Hematopoietic multipotent progenitor cell treated with erythropoietin and hydrocortisone succinate and interleukin-3 and kit ligand, for 6 days (in vitro differentiated cells): ENCODE results near the gene CFAP65.
A peak's percentile ranks its signal among the peaks of the same experiment; 100 is the strongest.

ENCODE experiments used
- DNase-seq: peaks from one replicate; pipeline ENCODE4 v3.0.0-alpha.2; 2015

The CFAP65 gene

DNA sequence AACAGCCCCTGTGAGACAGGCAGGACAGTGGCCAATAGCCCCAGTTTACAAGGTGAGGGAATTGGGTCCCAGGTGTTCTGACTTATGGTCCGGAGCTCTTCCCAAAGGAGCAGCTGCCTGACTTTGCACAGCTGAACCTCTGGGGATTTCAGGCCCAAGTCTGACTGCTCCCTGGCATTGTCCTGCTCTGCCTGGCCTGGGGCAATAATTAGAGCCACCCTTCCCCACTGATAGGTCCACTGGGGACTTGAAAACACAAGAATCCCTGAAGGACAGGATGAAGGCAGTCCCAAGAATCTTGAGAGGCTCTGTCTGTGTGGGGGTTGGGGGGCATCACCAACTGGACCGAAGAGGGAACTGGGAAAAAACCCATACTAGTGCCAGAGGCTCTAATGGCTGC is 52.7 kb downstream of the CFAP65 start:
- no peak for DNase-seq

DNA sequence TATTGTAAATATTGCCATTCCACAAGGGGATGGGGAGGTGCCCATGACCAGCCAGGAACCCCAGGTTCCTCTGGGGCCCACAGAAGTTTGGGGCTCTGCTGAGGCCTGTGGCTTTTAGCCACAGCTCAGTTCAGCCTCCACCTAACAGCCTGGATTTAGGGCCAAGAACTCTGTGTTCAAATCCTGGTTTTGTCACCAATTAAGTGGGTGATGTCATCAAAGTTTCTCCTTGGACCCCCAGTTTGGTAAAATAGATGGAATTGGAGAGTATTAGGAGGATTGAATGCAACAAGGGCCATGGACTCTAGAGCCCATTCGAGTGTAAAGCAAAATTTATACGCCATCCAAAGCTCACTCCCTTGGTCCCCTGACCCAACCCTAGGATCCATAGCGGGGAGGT is 53.2 kb downstream of the CFAP65 start:
- DNase-seq = no peak

DNA sequence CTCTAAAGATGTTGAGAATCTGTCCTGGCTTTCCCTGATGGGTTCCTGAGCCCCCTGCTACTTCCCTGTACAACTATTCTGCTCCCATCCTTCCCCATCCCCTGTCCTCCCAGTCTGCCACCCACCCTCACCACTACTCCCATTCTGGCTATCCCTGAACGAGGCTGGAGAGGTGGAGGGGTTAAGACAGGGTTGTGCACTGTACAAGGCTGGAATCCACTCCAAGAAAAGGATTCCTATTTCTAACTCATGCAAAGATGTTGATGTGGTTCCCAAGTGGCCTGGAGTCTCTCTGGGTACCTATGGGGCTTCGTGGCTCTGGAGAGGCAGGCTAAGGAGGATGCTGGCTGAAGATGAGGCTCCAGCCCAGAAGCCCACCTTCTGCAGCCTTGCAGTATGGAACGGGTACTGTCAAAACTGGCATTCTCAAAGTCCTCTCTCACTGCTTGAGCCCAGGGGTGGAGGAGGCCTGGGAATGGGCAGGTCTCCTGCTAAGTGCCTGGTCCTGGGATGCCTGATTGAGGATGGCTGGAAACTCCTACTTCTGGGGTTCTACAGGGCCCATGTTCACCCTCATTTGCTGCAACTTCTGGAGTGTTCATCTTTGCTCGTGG is 55.1 kb downstream of the CFAP65 start:
- DNase-seq = no peak

DNA sequence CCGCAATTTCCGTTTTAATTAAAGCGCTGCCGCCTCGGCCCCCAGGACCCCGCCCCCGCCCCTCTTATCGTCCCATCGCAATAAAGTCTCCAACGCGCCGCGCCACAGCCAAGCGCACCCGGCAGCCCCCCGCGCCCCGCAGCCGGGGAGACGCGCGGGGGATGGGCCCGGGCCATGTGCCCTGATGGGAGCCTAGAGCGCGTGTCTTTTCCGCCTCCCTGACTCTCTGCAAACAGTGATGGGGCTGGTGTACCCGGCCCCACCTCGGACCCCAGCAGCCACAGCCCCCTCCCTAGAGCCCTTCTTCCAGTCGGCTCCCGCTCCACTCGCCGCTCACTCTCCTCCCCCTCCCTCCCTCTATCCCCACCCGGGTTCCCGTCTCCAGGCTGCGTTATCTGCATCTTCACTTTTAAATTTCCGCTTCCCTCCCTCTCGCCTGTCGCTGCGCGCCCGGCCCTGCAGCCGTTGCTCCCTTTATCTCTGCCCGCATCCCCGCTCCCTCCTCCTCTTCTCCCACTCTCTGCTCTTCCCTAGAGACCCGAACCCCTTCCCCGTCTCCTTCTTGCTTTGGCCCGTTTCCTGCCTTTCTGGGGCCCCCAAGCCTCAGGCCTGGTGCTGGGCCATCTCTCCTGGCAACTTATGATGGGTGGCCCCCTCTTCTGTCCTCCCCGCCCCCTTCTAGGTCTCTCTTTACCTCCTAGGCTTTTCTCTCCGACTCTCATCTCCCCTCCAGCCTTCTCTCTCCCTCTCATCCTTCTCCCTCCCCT is 55.8 kb downstream of the CFAP65 start:
- DNase-seq = no peak

DNA sequence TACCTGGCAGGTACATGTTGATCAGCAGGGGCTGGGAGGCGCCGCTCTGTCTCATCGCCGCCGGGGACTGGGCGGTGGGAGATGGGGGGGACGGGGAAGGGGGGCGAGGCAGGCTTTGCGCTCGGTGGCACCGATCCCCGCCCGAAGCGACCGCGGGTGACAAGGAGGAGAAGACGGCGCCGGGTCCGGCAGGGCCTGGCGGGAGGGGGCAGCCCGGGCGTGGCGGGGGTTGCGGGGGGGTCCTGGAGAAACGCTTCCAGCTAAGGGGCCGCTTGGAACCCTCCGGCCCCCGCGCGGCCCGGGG is 56.3 kb downstream of the CFAP65 start, which contains the start of gene FEV:
Gene FEV (minus strand): TSS at position 164 of the 304 bp plus-strand sequence. CDS start 109 bp downstream, at position 55.
- no peak for DNase-seq

DNA sequence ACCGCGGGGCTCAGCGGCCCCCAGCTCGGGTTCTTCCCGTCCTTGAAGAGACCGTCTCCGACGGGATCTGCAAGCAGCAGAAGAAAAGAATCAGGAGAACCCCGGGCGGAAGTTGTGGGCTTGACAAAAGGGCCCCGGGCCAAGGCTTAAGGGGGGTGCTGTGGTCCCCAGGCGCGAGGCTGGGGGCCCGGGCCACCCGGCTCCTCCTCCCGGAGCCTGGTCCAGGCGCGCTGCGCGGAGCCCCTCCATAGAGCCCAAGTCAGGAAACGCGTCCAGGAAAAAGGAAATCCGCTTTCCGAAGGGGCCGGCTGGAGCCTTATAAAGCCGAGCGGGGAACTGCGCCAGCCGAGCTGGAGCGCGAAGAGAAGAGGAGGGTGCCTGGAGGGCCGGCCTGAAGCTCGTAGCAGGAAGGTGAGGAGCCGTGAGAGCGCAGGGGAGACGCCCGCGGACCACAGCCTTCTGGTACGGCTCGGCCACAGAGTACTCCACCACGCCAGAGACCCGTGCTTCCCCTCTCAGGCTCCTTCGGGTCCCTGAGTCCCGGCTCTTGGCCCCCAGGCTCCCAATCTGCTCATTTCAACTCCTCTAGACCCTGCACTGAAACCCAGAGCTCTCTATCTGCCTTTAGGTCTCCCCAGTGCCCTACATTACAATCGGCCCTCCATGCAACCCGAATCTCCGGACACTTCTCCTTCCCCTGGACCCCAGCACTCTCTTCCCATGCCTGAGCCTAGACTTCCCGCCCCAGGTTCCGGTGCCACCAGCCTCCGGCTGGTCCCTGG is 56.9 kb downstream of the CFAP65 start:
- no peak for DNase-seq

DNA sequence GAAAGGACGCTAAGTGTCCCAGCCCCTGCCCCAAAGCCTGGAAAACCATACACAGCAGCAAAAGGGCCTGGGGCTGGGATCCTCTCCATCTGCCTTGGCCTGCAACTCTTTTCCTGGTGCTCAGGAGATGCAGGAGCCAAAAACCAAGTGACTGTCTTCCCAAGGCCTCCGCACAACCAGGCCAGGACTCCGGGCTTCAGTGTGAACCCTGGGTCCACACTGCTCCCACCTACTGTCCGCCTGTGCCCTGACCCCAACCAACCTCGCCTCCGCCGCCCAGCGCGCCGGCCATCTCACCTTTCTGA is 57.4 kb downstream of the CFAP65 start:
- no peak for DNase-seq

DNA sequence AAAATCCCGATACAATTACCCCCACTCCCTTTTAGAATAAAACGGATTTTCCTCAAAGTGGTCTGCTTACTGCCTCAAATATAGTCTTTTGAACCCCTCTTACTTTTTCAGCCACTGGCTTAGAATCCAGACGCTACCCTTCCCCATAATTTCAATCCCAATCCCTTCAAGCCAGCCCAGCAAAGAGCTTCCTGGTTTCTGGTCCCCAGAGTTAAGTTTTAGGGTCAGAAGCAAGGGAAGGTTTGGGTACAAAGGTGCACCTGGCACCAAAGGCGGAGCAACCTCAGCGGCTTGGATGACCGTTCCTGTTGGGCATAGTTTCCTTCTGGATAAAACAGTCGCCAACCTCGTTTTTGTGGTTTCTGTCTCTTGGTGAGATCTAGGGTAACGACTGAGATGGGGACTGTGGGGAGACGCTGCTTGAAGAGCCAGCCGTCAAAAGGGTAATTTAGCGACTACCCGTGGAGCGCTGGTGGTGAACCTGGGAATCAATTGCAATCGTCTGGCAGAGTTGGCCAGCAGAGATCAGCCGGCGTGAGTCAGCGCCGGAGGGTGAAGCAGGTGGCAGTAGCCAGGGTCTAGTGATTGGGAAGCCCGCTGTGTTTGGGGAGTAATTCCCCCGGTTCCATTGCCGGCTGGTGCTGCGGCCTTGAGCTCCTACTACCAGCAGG is 57.9 kb downstream of the CFAP65 start:
- no peak for DNase-seq

DNA sequence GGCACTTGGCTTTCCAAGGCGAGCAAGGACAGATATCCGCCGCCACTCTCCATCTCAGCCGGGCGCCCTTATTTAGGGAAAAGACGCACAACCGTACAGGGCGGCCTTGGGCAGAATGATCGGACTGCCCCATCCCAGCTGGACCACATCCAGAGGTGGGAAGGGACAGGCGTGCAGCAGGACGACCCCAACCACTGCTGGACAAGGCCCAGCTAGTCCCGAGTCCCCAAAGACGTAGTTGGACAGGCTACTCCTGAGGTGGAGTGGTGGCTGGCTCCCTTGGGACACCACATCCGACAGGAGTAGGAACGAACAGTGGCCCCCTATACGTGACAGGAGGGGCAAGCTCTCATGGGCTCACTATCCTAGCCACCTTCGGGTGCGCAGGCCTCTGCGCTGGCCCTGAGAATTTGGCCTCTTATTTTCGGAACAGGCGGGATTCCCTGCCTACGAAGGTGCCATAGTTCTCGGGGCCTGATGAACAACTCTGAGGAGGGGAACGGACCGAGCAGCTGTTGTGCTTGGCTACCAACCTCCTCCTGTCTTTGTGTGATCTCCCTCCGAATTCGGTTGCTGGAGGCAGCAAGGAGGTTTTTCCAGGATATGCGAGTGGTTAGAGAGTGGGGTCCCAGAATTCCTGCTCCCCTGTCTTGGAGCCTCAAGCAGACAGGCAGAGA is 58.6 kb downstream of the CFAP65 start:
- no peak for DNase-seq

DNA sequence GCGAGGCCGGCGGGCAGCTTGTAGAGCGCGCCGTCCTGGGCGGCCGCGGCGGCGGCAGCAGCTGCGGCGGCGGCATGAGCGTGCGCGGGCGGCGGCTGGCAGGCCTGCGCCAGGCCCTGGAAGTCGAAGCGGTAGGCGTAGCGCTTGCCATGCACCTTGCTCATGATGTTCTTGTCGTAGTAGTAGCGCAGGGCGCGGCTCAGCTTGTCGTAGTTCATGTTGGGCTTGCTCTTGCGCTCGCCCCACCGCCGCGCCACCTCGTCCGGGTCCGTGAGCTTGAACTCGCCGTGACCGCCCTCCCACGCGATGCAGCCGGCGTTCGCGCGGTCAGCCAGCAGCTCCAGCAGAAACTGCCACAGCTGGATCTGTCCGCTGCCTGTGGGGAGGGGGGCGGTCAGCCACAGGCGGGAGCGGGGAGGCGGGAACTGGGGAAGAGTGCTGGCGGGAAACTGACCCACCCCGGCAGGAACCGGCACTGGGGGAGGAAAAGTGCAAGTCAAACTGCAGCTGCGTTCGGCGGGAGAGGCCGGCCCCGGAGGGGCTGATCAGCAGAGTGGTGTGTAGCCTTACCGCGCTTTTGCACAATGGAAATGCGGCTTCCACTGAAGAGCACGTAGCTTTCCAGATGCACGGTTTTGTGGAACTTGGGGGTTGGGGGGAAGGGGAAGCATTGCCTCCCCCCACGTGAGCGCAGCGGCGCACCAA is 59.3 kb downstream of the CFAP65 start:
- peak; percentile 48 for DNase-seq

DNA sequence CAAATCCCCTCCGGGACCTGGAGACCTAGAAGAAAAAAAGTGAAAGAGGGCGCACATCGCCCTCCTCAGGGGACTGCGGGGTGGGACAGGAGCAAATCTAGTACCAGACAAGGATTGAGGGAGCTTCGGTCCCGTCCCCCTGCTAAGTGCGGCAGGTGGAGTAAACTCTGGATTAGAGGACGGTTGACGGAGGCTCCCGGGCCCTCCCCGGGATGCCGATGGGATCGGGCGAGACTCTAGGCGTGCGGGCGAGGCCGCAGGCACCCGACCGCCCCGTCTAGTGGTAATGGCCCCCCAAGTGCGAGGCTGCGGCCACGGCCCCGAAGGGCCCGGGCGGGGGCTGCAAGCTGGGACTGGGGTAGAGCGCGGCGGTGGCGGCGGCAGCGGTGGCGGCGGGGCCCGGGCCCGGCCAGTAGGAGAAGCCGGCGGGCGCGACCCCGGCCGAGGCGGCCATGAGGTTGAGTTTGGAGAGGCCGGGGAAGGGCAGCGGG is 59.9 kb downstream of the CFAP65 start:
- DNase-seq = no peak

DNA sequence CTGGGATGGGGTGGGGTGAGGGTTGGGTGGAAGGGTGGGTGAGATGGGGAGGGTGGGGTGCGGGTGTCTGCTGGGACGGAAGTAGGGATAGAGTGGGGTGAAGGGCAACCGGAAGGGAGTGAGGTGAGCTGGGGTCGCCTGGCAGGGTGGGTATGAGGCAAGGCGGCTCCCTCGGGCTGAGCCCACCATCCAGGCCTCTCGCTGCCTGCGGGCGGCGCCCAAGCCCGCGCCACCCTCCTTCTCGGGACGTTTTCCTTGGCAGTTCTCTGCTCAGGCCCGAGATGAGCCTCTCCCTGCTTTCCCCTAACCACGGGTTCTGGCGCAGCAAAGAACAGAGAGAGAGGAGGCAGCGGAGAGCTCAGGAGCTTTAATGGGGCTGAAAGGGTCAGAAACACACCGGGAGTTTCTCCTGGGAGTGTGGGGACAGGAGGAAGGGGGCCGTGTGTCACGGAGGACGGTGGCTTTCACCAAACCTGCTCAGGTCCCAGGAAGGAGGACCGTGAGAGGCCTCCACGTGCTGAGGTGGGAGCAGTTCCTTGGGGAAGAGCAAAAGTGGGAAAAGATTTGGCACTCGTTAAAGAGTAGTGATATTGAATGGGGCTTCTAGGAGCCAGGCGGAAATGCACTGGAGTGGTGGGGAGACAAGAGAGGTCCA is 60.5 kb downstream of the CFAP65 start:
- no peak for DNase-seq

DNA sequence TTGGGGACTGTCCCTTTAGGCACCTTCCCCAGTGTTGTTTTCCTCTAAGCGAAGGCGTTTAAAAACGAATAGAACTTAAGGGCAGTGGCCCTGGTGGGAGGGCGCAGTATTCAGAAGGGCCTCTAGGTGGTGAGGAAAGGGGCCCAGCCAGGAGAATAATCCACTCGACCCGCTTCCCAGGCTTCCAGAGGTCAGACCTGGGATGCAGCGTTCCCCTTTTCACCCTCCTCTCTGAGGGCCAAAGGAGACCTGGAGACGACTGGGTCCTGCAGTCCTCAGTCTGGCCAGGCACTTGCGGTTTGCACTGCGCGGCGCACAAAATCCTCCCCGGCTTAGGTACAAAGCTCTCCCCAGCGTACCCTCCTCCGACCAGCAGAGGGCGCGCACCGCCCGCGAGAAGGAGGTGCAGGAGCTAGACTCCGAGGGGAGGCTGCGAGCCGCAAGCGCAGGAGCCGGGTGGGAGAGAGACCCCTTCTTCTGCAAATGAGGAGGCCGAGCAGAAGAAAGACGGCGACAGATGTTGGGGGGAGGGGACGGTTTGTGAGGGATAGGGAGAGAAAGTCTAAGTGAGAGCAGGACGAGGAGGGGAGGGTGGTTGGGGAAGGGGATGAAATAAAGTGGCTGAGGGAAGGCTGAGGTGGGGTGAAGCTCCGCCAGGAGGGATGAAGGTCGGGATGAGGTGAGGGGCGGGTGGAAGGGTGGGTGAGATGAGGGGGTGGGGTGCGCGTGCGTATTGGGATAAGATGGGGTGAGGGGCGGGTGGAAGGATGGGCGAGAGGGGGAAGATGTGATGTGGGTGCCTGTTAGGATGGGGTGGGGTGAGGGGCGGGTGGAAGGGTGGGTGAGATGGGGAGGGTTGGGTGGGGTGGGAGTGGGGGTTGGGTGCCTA is 61.2 kb downstream of the CFAP65 start:
- DNase-seq = peak; percentile 86

DNA sequence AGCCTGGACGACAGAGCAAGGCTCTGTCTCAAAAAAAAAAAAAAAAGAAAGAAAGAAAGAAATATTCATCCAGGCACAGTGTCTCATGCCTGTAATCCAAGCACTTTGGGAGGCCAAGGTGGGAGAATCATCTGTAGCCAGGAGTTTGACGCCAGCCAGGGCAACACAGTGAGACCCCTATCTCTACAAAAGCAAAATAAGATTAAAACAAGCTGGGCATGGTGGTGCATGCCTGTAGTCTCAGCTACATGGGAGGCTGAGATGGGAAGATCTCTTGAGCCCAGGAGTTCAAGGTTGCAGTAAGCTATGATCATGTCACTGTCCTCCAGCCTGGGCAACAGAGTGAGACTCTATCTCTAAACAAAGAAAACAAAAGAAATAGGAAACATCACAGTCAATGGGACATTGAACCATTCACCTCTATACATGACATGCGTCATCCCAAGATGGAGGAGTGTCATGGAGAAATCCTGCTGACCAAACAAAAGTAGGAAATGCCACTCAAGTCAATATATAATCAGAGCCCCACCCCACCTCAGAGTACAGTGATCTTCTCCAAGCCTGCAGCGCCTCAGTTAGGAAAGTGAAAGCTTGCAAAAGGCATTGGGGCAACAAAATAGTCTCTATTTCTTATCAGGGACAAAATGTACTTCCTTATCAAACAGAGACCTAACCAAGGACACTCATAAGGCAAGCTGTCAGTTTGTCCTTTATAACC is 66.1 kb downstream of the CFAP65 start:
- DNase-seq = no peak

DNA sequence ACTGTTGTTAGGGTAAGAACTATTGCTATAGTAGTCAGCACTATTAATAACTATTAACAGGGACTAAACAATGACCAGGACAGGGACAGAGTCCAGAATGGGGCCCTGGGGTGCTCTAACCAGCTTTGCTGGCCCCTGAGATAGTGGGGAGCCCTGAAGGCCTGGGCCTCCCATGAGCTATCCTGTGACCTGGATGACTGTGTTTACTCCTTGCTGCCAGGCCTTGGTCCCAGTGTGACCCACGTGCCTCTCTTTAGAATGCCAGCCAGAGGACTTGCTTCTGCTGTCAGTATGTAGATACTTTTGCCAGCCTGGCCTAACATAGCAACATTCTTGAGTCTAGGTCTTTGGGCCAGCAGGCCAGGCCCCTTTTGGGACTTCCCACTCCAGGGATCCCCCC is 70.4 kb downstream of the CFAP65 start:
- DNase-seq = no peak

DNA sequence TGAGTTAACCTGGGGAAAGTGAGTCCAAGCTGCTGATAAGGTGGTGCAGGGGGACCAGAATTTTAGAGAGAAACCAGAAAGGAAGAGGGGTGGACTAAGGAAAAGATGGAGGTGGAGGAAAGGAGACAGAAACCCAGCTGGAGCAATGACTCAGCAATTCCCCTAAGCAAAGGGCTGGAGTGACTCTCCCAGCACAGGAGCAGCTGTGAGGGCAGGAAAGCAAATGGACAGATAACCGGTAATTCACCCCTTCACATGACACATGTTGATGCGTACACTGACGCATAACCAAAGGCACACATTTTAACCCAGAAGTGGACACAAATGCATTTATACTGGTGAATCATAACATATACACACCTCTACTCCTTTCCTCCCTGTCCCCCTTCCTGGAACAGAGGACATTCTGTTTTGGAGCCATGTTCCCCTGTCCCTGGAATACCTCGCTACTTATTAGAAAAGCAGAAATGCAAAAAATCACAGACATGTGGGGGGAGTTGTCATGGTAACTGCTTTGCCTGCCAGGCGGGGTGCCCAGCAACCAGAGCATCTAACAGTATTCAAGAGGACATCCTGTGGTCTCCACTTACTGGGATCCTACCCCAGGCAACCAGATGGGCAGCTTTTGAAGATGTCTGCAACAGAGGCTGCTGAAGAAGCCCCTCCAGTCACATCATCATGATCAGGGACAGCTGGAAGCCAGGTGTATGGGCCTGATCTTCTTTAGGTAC is 77.1 kb downstream of the CFAP65 start:
- no peak for DNase-seq

DNA sequence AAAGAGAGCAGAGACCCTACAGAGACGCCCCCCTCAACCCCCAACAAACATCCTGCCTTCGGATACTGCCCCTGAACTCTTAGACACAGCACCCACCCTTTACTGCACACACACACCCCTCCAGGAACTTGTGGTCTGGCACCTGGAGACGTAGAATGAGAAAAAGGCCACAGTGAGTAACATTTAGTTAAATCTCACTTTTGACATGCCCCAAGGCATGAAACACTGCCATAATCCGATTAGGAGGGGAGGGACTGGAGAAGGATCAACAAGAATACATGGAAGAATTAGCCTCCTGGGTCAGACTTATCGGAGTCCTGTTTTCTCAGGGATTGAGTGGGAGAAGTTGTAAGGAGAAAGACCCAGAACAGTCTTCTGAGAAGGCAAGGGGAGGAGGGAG is 77.7 kb downstream of the CFAP65 start:
- DNase-seq = no peak

DNA sequence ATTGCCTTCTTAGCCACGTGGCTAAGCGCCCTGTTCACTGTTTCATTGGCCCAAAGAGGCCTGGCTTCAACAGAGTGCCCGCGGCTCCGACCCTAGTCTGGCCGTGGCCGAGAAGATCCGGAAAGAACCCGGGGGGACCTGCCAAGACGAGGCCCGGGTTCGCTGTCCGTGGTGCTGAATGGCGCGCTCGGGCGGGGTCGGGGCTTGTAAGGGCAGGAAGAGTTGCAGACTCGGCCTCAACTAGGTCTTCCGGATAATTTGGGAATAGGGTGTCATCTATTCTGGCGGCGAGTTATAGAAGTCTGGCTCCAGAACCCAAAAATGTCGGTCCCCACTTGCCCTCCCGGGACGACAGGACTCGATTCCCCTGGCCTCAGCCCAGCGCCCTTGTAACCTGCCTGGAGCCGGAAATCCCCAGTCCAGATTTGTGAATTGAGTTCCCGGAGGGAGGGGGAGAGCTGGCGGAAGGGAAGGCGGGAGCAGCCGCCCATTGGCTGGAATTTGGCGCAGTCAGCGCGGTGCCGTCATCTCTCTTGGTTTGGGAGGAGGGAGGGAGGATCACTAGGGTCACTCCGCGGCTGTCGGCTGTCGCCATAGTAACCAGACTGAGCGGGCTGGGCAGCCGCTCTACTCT is 78.3 kb downstream of the CFAP65 start:
- peak; percentile 70 for DNase-seq
